SJCRH30 (cell line): ENCODE data around the gene MYO15B. TPM values are rescaled to one million over a fixed set of nuclear protein-coding genes. Genes with fewer than 3 reads are reported as not detected.
A peak's percentile ranks its signal among the peaks of the same experiment; 100 is the strongest.

Experiments
- DNase-seq, 2 experiments: peaks; one replicate each; pipeline ENCODE4 v3.0.0-alpha.2; 2015 to 2020
- H3K27ac ChIP-seq: fragments of 250-450 bp; sonication (Bioruptor Pico); 2 replicates; pipeline ENCODE4 v1.5.1; 2020; ENCODE audit warnings: mild to moderate bottlenecking, moderate library complexity
- H3K27me3 ChIP-seq: fragments of 250-450 bp; sonication (Bioruptor Pico); 2 replicates; pipeline ENCODE4 v1.5.1; 2020; ENCODE audit warnings: mild to moderate bottlenecking, moderate library complexity
- H3K36me3 ChIP-seq: fragments of 250-450 bp; sonication (Bioruptor Pico); 2 replicates; pipeline ENCODE4 v1.5.1; 2020; ENCODE audit warnings: mild to moderate bottlenecking, moderate library complexity
- H3K4me1 ChIP-seq: fragments of 250-450 bp; sonication (Bioruptor Pico); 2 replicates; pipeline ENCODE4 v1.5.1; 2020; ENCODE audit warnings: mild to moderate bottlenecking, moderate library complexity
- H3K4me3 ChIP-seq: fragments of 250-450 bp; sonication (Bioruptor Pico); 2 replicates; pipeline ENCODE4 v1.5.1; 2020; ENCODE audit warnings: mild to moderate bottlenecking, moderate library complexity
- H3K9me3 ChIP-seq: fragments of 250-450 bp; sonication (Bioruptor Pico); replicated peaks from 2 replicates; pipeline ENCODE4 v1.5.1; 2020; ENCODE audit warnings: mild to moderate bottlenecking, moderate library complexity
- total RNA-seq: library from RNA; depleted of rRNA; stranded (reverse); fragments of >200 nt; shearing (Covaris generic); gene quantifications from 2 replicates; pipeline ENCODE4 v1.2.3, GENCODE V29; 2014

MYO15B gene
- total RNA-seq, 1 experiment from 2014 or later = 0.02 TPM

GRCh38 chr17:75596320-75597087 lies 8.9 kb downstream of the MYO15B start:
- no peak overlapping the region for H3K27ac ChIP-seq
- no peaks in the 10 kb centered on the region for H3K36me3 ChIP-seq
- H3K27me3 ChIP-seq = peaks cover 35% of the 10 kb centered on the region
- DNase-seq = no peak
- H3K4me1 ChIP-seq = no peaks in the 10 kb centered on the region
- H3K4me3 ChIP-seq = no peak overlapping the region
- H3K9me3 ChIP-seq = no peaks in the 10 kb centered on the region

- Histone ChIP-seq H3K27me3 (peaks cover 7% of the 10 kb centered on the region), H3K9me3 (no peaks in the 10 kb centered on the region), H3K4me1 (no peaks in the 10 kb centered on the region), H3K27ac (no peak overlapping the region), H3K4me3 (no peak overlapping the region), H3K36me3 (no peaks in the 10 kb centered on the region)
- peak; percentile 71 to 80 for DNase-seq
Measured at GRCh38 chr17:75601057-75601987, 13.7 kb downstream of the MYO15B start.

- peaks cover 3% of the 10 kb centered on the region; the same call in 1 of the 2 replicates for H3K27me3 ChIP-seq
- no peak overlapping the region for H3K27ac ChIP-seq
- H3K4me3 ChIP-seq = no peak overlapping the region
- no peaks in the 10 kb centered on the region for H3K36me3 ChIP-seq
- H3K9me3 ChIP-seq = no peaks in the 10 kb centered on the region
- no peak for DNase-seq
- H3K4me1 ChIP-seq = no peaks in the 10 kb centered on the region
Measured at GRCh38 chr17:75602644-75603043, 15.0 kb downstream of the MYO15B start.

- H3K36me3 ChIP-seq = no peaks in the 10 kb centered on the region
- H3K4me3 ChIP-seq = no peak overlapping the region
- H3K9me3 ChIP-seq = no peaks in the 10 kb centered on the region
- H3K27ac ChIP-seq = no peak overlapping the region
- no peak for DNase-seq
- H3K4me1 ChIP-seq = no peaks in the 10 kb centered on the region
- peaks cover 3% of the 10 kb centered on the region; the same call in 1 of the 2 replicates for H3K27me3 ChIP-seq
Measured at GRCh38 chr17:75603123-75603522, 15.5 kb downstream of the MYO15B start.

GRCh38 chr17:75604034-75604695 lies 16.6 kb downstream of the MYO15B start:
- DNase-seq = no peak
- H3K27ac ChIP-seq = no peak overlapping the region
- H3K27me3 ChIP-seq = peaks cover 6% of the 10 kb centered on the region; the same call in 1 of the 2 replicates
- H3K36me3 ChIP-seq = no peaks in the 10 kb centered on the region
- no peak overlapping the region for H3K4me3 ChIP-seq
- no peaks in the 10 kb centered on the region for H3K4me1 ChIP-seq
- no peaks in the 10 kb centered on the region for H3K9me3 ChIP-seq

GRCh38 chr17:75605790-75606189 lies 18.2 kb downstream of the MYO15B start:
- Histone ChIP-seq H3K4me3 (no peak overlapping the region), H3K27me3 (peaks cover 14% of the 10 kb centered on the region), H3K4me1 (no peaks in the 10 kb centered on the region), H3K9me3 (no peaks in the 10 kb centered on the region), H3K27ac (no peak overlapping the region), H3K36me3 (no peaks in the 10 kb centered on the region)
- DNase-seq = no peak

- H3K4me1 ChIP-seq = no peaks in the 10 kb centered on the region
- no peak overlapping the region for H3K27ac ChIP-seq
- peaks cover 19% of the 10 kb centered on the region for H3K27me3 ChIP-seq
- no peak for DNase-seq
- H3K36me3 ChIP-seq = no peaks in the 10 kb centered on the region
- no peak overlapping the region for H3K4me3 ChIP-seq
- no peaks in the 10 kb centered on the region for H3K9me3 ChIP-seq
Measured at GRCh38 chr17:75607086-75607485, 19.5 kb downstream of the MYO15B start.

- H3K36me3 ChIP-seq = no peaks in the 10 kb centered on the region
- H3K27ac ChIP-seq = no peak overlapping the region
- H3K4me3 ChIP-seq = no peak overlapping the region
- H3K27me3 ChIP-seq = peaks cover 41% of the 10 kb centered on the region
- no peaks in the 10 kb centered on the region for H3K4me1 ChIP-seq
- no peak for DNase-seq
- H3K9me3 ChIP-seq = no peaks in the 10 kb centered on the region
Measured at GRCh38 chr17:75610103-75610984, 22.7 kb downstream of the MYO15B start.

- no peak for DNase-seq
- Histone ChIP-seq H3K4me1 (no peaks in the 10 kb centered on the region), H3K27ac (no peak overlapping the region), H3K9me3 (no peaks in the 10 kb centered on the region), H3K36me3 (no peaks in the 10 kb centered on the region), H3K4me3 (no peak overlapping the region), H3K27me3 (peaks cover 55% of the 10 kb centered on the region)
Measured at GRCh38 chr17:75611851-75612429, 24.3 kb downstream of the MYO15B start.

GRCh38 chr17:75612906-75613626 lies 25.5 kb downstream of the MYO15B start:
- no peak for DNase-seq
- no peak overlapping the region for H3K27ac ChIP-seq
- no peaks in the 10 kb centered on the region for H3K4me1 ChIP-seq
- H3K27me3 ChIP-seq = peaks cover 59% of the 10 kb centered on the region
- H3K9me3 ChIP-seq = no peaks in the 10 kb centered on the region
- no peaks in the 10 kb centered on the region for H3K36me3 ChIP-seq
- no peak overlapping the region for H3K4me3 ChIP-seq

GRCh38 chr17:75614006-75614405 lies 26.4 kb downstream of the MYO15B start:
- Histone ChIP-seq H3K36me3 (no peaks in the 10 kb centered on the region), H3K9me3 (no peaks in the 10 kb centered on the region), H3K4me1 (no peaks in the 10 kb centered on the region), H3K27me3 (peaks cover 60% of the 10 kb centered on the region), H3K4me3 (no peak overlapping the region), H3K27ac (no peak overlapping the region)
- DNase-seq = peak; percentile 49 to 53

GRCh38 chr17:75614556-75615270 lies 27.1 kb downstream of the MYO15B start:
- Histone ChIP-seq H3K4me3 (no peak overlapping the region), H3K27ac (no peak overlapping the region), H3K27me3 (peaks cover 65% of the 10 kb centered on the region), H3K4me1 (no peaks in the 10 kb centered on the region), H3K36me3 (no peaks in the 10 kb centered on the region), H3K9me3 (no peaks in the 10 kb centered on the region)
- no peak for DNase-seq

GRCh38 chr17:75615301-75615700 lies 27.7 kb downstream of the MYO15B start:
- DNase-seq = no peak
- H3K9me3 ChIP-seq = no peaks in the 10 kb centered on the region
- no peaks in the 10 kb centered on the region for H3K4me1 ChIP-seq
- peaks cover 66% of the 10 kb centered on the region for H3K27me3 ChIP-seq
- no peaks in the 10 kb centered on the region for H3K36me3 ChIP-seq
- no peak overlapping the region for H3K4me3 ChIP-seq
- no peak overlapping the region for H3K27ac ChIP-seq
